Measurements from ENCODE around the gene MARCHF6. TPM values are rescaled to one million over a fixed set of nuclear protein-coding genes. Genes with fewer than 3 reads are reported as not detected.
"Not testable (repeated sequence)": the region's sequence is repeated elsewhere in the genome, so short reads cannot be mapped to it uniquely, and the experiment has no call there.

MARCHF6 gene
- total and polyA plus RNA-seq, 10 donors = 62.0 to 168 (median 112) TPM

GRCh38 chr5:10310066-10310779, 43.3 kb upstream of the MARCHF6 start:
- intact Hi-C loops (cut with DNase I; ENCODE audit: low total_unique reads) = no loop called here
- H3K4me1 ChIP-seq = peaks cover 0 to 29% (median 14%) of the 10 kb centered on the region in 6 donors
- no peaks in the 10 kb centered on the region for H3K9me3 ChIP-seq
- no peak overlapping the region for H3K27ac ChIP-seq
- WGBS, 5 donors = 57 to 62% (median 59%) methylated on average over 8 of the region's 8 CpGs
- no peak overlapping the region for H3K4me3 ChIP-seq
- H3K36me3 ChIP-seq = no peaks in the 10 kb centered on the region
- TF ChIP-seq POLR2A (IDR thresholded peaks at IDR 0.05) = no peak
- TF ChIP-seq CTCF (IDR thresholded peaks at IDR 0.05 in 8 of 11, conservative IDR thresholded peaks at IDR 0.05 in 3 of 11) = no peak
- TF ChIP-seq POLR2AphosphoS5 (IDR thresholded peaks at IDR 0.05) = peak in 1 of 3 donors; percentile 19
- DNase-seq = no peak
- H3K27me3 ChIP-seq (replicated peaks in 1 of 7) = peaks cover 0 to 23% (median 0%) of the 10 kb centered on the region in 7 donors

- intact Hi-C loops (cut with DNase I; ENCODE audit: low total_unique reads); H3K36me3 ChIP-seq; H3K4me3 ChIP-seq; H3K27ac ChIP-seq; H3K9me3 ChIP-seq; DNase-seq: not testable (repeated sequence)
- 68 to 91% (median 71%) methylated on average over 8 of the region's 8 CpGs for WGBS, 5 donors
- peaks cover 0 to 29% (median 14%) of the 10 kb centered on the region in 6 donors for H3K4me1 ChIP-seq
- H3K27me3 ChIP-seq (replicated peaks in 1 of 7) = peaks cover 0 to 23% (median 0%) of the 10 kb centered on the region in 7 donors
Measured at GRCh38 chr5:10310835-10311570, 42.5 kb upstream of the MARCHF6 start.

- 81 to 91% (median 84%) methylated on average over 10 of the region's 10 CpGs for WGBS, 5 donors
Measured at GRCh38 chr5:10311595-10312425, 41.7 kb upstream of the MARCHF6 start.

More at GRCh38 chr5:10311595-10312425, 41.7 kb upstream of the MARCHF6 start:
- TF ChIP-seq POLR2AphosphoS5 (IDR thresholded peaks at IDR 0.05) = no peak
- TF ChIP-seq CTCF (IDR thresholded peaks at IDR 0.05 in 8 of 11, conservative IDR thresholded peaks at IDR 0.05 in 3 of 11) = no peak
- no peak for TF ChIP-seq POLR2A (IDR thresholded peaks at IDR 0.05)
- H3K4me3 ChIP-seq = no peak overlapping the region
- H3K27me3 ChIP-seq (replicated peaks in 1 of 7) = peaks cover 0 to 22% (median 0%) of the 10 kb centered on the region in 7 donors
- no peak overlapping the region for H3K27ac ChIP-seq
- no peaks in the 10 kb centered on the region for H3K9me3 ChIP-seq
- H3K36me3 ChIP-seq = no peaks in the 10 kb centered on the region
- peaks cover 0 to 23% (median 10%) of the 10 kb centered on the region in 6 donors for H3K4me1 ChIP-seq
- intact Hi-C loops (cut with DNase I; ENCODE audit: low total_unique reads) = no loop called here
- DNase-seq = no peak
